NB4 (cell line): ENCODE measurements around the gene TTYH1.

Experiments
- DNase-seq: peaks from one replicate; pipeline ENCODE4 v3.0.0; 2010; ENCODE audit warnings: low read depth
- H3K4me3 ChIP-seq: one replicate; pipeline ENCODE4 v1.5.1; 2011; ENCODE audit warnings: mild to moderate bottlenecking, low read depth, low read length, moderate library complexity
- MAX ChIP-seq: IDR thresholded peaks from 2 replicates; pipeline ENCODE4 v1.6.1; 2011; ENCODE audit warnings: low read depth, low read length
- MYC ChIP-seq: IDR thresholded peaks from 2 replicates; pipeline ENCODE4 v1.6.1; 2011; ENCODE audit warnings: low read depth, low read length
- POLR2A ChIP-seq: IDR thresholded peaks from 2 replicates; pipeline ENCODE4 v1.6.1; 2011; ENCODE audit warnings: mild to moderate bottlenecking; ENCODE audit not compliant: insufficient read length; ENCODE audit errors: extremely low read depth
- TF ChIP-seq, protein P1 (sequence below): IDR thresholded peaks from one replicate; pipeline ENCODE4 v1.5.1; 2012; ENCODE audit warnings: low read depth, low read length

Gene TTYH1

DNA sequence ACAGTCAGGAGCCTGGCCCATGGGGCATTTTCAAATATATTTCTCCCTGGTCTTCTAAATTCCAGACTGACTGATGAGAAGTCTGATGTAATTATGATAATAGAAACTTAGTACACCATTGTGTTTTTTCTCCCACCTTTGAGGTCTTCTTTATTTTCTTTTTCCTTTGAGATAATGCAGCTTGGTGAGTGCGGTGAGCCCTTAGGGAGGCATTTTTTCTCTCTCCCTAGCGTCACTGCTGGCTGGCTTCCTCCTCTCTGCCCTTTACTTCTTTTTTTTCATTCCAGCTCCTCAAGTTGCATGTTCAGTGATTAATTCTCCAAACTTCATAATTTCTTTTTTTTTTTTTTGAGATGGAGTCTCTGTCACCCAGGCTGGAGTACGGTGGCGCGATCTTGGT is 70.6 kb downstream of the TTYH1 start:
- H3K4me3 ChIP-seq: no peak overlapping the region
- TF ChIP-seq MAX: no peak
- TF ChIP-seq POLR2A: no peak
- no peak for TF ChIP-seq MYC
- TF ChIP-seq, protein P1, sequence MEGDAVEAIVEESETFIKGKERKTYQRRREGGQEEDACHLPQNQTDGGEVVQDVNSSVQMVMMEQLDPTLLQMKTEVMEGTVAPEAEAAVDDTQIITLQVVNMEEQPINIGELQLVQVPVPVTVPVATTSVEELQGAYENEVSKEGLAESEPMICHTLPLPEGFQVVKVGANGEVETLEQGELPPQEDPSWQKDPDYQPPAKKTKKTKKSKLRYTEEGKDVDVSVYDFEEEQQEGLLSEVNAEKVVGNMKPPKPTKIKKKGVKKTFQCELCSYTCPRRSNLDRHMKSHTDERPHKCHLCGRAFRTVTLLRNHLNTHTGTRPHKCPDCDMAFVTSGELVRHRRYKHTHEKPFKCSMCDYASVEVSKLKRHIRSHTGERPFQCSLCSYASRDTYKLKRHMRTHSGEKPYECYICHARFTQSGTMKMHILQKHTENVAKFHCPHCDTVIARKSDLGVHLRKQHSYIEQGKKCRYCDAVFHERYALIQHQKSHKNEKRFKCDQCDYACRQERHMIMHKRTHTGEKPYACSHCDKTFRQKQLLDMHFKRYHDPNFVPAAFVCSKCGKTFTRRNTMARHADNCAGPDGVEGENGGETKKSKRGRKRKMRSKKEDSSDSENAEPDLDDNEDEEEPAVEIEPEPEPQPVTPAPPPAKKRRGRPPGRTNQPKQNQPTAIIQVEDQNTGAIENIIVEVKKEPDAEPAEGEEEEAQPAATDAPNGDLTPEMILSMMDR: no peak
- DNase-seq: no peak
